Adrenal gland (tissue), 12 donors: ENCODE measurements around the gene MSANTD4. TPM values are rescaled to one million over a fixed set of nuclear protein-coding genes. Genes with fewer than 3 reads are reported as not detected.
"Not testable (repeated sequence)": the region's sequence is repeated elsewhere in the genome, so short reads cannot be mapped to it uniquely, and the experiment has no call there.

Source experiments
- DNase-seq, 7 donors: peaks; one replicate each; pipeline ENCODE4 v3.0.0-alpha.2; 2019 to 2020
- H3K27ac ChIP-seq, 5 donors: fragments of 200-600 bp; sonication (generic) in 4 of 5; 1 replicate in 3 of 5; 2 replicates in 2 of 5; pipeline versions ENCODE4 v1.5.1 to v1.8.0; 2016 to 2020; ENCODE audit warnings: mild to moderate bottlenecking in 1 of 5
- H3K27me3 ChIP-seq: fragments of 200-600 bp; 2 replicates; pipeline ENCODE4 v1.8.0; 2021
- H3K36me3 ChIP-seq, 2 donors: fragments of 200-600 bp; replicated peaks in 1 of 2; 1 replicate in 1 of 2; 2 replicates in 1 of 2; pipeline versions ENCODE4 v1.5.1 to v1.8.0; 2018 to 2022
- H3K4me1 ChIP-seq, 2 donors: fragments of 200-600 bp; replicated peaks in 1 of 2; 1 replicate in 1 of 2; 2 replicates in 1 of 2; pipeline versions ENCODE4 v1.5.1 to v1.8.0; 2018 to 2021
- H3K4me3 ChIP-seq, 4 donors: fragments of 200-600 bp; sonication (generic) in 3 of 4; one replicate each; pipeline ENCODE4 v1.5.1; 2016 to 2018
- H3K9me3 ChIP-seq, 3 donors: fragments of 200-600 bp; sonication (generic) in 1 of 3; replicated peaks in 1 of 3; 1 replicate in 2 of 3; 2 replicates in 1 of 3; pipeline versions ENCODE4 v1.5.1 to v1.8.0; 2016 to 2021
- CTCF ChIP-seq, 6 experiments: fragments of 450-650 bp in 4 of 6; fragments of 200-600 bp in 2 of 6; sonication (generic) in 1 of 6; IDR thresholded peaks; 1 replicate in 5 of 6; 2 replicates in 1 of 6; pipeline versions ENCODE4 v1.5.1 to v1.8.0; 2016 to 2021; ENCODE audit warnings: antibody characterized with exemption in 6 of 6, mild to moderate bottlenecking in 2 of 6, moderate library complexity in 1 of 6
- POLR2A ChIP-seq, 2 donors: fragments of 450-650 bp; IDR thresholded peaks; one replicate each; pipeline ENCODE4 v1.6.1; 2017; ENCODE audit warnings: antibody characterized with exemption in 2 of 2, mild to moderate bottlenecking in 2 of 2, moderate library complexity in 1 of 2
- WGBS, 4 donors: extraction: QIAGEN DNeasy Blood & Tissue Kit in 2 of 4; methylation state at CpG; one replicate each; pipeline versions ENCODE4 v1.1.5 to v1.1.7; 2013 to 2017; 5-methylcytosine and 5-hydroxymethylcytosine counted together
- intact Hi-C, 2 donors: fragments of 100-400 bp; cut with DNase I; formaldehyde crosslinking; loops; one replicate each; pipeline versions ENCODE4 v1.14.1 to v1.15.0; 2022 to 2023
- polyA plus RNA-seq, 3 donors: library from polyadenylated mRNA; stranded (reverse); fragments of 200-250 nt in 2 of 3; fragments of 350-450 nt in 1 of 3; fragmentation: Illumina TruSeq in 1 of 3; extraction: RNeasy Lipid Tissue Mini Kit (QIAGEN cat#74804) in 1 of 3; gene quantifications; one replicate each; pipeline ENCODE4 v1.2.3, GENCODE V29; 2013 to 2014
- total RNA-seq, 9 donors: library from RNA; depleted of rRNA in 4 of 9; stranded (reverse); fragments of >200 nt in 4 of 9; fragments of 120-200 nt in 1 of 9; fragmentation: NEBNext Ultra II Directional in 1 of 9; extraction: Animal tissue kit (Norgen Biotek cat#: 25700) in 1 of 9; gene quantifications; one replicate each; pipeline versions ENCODE4 v1.1.0 to v1.2.4, GENCODE V29; 2013 to 2023
- donor health status: healthy with polysubstance abuse.
- donor health status: Bipolar disorder and iron deficiency.
- donor health status: DM: yes; HTN: yes; CAD: no.
- donor health status: DM: no; HTN: no; CAD: no.
- donor health status: DM: no; HTN: no; CAD: no.
- donor health status: DM: yes; HTN: yes; CAD: no.

The MSANTD4 gene
- total and polyA plus RNA-seq, 12 donors: 3.7 to 36.2 (median 19.2) TPM

GRCh38 chr11:106014620-106015019 is 7.4 kb downstream of the MSANTD4 start:
- Histone ChIP-seq H3K27me3 (no peaks in the 10 kb centered on the region), H3K36me3 (peaks cover 0 to 12% of the 10 kb centered on the region in 2 donors), H3K27ac (no peak overlapping the region), H3K9me3 (no peaks in the 10 kb centered on the region), H3K4me1 (peaks cover 0 to 6% of the 10 kb centered on the region in 2 donors), H3K4me3 (no peak overlapping the region)
- DNase-seq: no peak
- intact Hi-C loops: no loop called here
- TF ChIP-seq CTCF (IDR thresholded peaks at IDR 0.05): no peak
- no peak for TF ChIP-seq POLR2A (IDR thresholded peaks at IDR 0.05)
- whole genome bisulfite sequencing, 4 donors: 88 to 95% (median 91%) methylated on average over 2 of the region's 2 CpGs

DNA sequence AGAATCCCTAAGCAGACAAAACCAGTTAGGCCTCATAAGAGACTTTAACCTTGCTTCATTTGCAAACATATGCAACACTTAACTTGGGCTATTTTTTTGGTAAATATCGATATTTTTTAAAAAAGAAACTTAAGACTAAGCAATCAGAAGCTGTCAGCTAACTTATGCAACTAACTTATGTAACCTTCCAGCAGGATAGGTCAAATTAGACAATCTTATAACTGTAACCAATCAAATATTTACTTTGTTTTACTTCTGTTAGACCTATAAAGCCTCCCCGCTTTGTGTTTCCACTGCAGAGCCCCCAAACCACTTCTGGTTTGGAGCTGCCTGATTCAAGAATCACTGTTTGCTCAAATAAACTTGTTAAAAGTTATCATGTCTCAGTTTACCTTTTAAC is 8.0 kb downstream of the MSANTD4 start:
- no peak for DNase-seq
- intact Hi-C loops: no loop called here

GRCh38 chr11:106012744-106013143 is 9.3 kb downstream of the MSANTD4 start:
- no peak overlapping the region for H3K4me3 ChIP-seq
- intact Hi-C loops: no loop called here
- H3K9me3 ChIP-seq: no peaks in the 10 kb centered on the region
- TF ChIP-seq POLR2A (IDR thresholded peaks at IDR 0.05) (no peak), CTCF (IDR thresholded peaks at IDR 0.05) (no peak)
- H3K4me1 ChIP-seq: no peaks in the 10 kb centered on the region
- no peak for DNase-seq
- no peaks in the 10 kb centered on the region for H3K27me3 ChIP-seq
- WGBS, 4 donors: 71 to 76% (median 73%) methylated on average over 3 of the region's 3 CpGs
- no peak overlapping the region for H3K27ac ChIP-seq
- peaks cover 0 to 20% of the 10 kb centered on the region in 2 donors for H3K36me3 ChIP-seq

More for the DNA sequence above, 8.0 kb downstream of the MSANTD4 start:
- peaks cover 0 to 5% of the 10 kb centered on the region in 2 donors for H3K4me1 ChIP-seq
- peaks cover 0 to 18% of the 10 kb centered on the region in 2 donors for H3K36me3 ChIP-seq
- no peak for TF ChIP-seq CTCF (IDR thresholded peaks at IDR 0.05)
- H3K27me3 ChIP-seq: no peaks in the 10 kb centered on the region
- H3K27ac ChIP-seq: no peak overlapping the region
- H3K9me3 ChIP-seq: no peaks in the 10 kb centered on the region
- 96 to 100% (median 97%) methylated on average over 2 of the region's 2 CpGs for WGBS, 4 donors
- H3K4me3 ChIP-seq: no peak overlapping the region

- Histone ChIP-seq H3K27me3 (no peaks in the 10 kb centered on the region), H3K27ac (no peak overlapping the region), H3K36me3 (peaks cover 0 to 20% of the 10 kb centered on the region in 2 donors), H3K9me3 (no peaks in the 10 kb centered on the region), H3K4me1 (no peaks in the 10 kb centered on the region), H3K4me3 (no peak overlapping the region)
- intact Hi-C loops: no loop called here
- DNase-seq: no peak
- 77 to 88% (median 84%) methylated on average over 2 of the region's 2 CpGs for WGBS, 4 donors
- no peak for TF ChIP-seq CTCF (IDR thresholded peaks at IDR 0.05)
- no peak for TF ChIP-seq POLR2A (IDR thresholded peaks at IDR 0.05)
Measured at GRCh38 chr11:106011481-106011880, 10.6 kb downstream of the MSANTD4 start.

GRCh38 chr11:106003094-106003493 is 18.9 kb downstream of the MSANTD4 start:
- H3K4me3 ChIP-seq, DNase-seq, H3K27me3 ChIP-seq, H3K27ac ChIP-seq, H3K9me3 ChIP-seq, H3K4me1 ChIP-seq, H3K36me3 ChIP-seq, intact Hi-C loops: not testable (repeated sequence)
- 87 to 96% (median 94%) methylated on average over 4 of the region's 4 CpGs for WGBS, 4 donors
